ENCODE data around the gene PCNX4.

DNA sequence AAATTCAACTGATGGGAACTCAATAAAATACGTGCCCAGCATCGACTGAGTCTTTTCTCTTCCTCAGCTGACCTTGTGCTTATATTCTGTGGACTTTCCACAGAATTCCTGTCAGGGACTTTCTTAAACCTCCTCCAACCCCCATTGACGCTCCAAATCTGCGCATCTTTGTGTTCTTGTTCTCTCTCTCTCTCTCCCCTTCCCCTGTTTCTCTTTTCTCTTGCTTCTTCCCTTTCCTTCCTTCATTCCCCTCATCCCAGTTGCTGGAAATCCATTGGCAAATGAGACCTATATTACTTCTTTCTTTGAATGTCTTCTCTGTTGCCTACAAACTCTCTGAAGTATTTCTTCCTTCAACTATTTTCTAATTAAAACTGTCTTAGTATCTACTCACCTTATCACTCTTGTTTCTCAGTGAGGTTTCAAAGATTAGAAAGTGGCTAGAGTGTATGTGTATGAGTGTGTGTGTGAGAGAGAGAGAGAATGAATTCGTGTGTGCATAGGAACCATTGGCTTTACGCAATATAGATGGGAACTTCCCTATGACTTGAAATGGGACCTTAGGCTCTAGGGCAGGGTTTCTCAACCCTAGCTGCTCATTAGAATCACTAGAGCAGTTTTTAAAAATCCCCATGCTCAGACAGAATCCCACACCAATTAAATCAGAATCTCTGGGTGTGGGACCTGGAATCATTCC, 115.3 kb downstream of the PCNX4 start:
- TF ChIP-seq, protein P1, sequence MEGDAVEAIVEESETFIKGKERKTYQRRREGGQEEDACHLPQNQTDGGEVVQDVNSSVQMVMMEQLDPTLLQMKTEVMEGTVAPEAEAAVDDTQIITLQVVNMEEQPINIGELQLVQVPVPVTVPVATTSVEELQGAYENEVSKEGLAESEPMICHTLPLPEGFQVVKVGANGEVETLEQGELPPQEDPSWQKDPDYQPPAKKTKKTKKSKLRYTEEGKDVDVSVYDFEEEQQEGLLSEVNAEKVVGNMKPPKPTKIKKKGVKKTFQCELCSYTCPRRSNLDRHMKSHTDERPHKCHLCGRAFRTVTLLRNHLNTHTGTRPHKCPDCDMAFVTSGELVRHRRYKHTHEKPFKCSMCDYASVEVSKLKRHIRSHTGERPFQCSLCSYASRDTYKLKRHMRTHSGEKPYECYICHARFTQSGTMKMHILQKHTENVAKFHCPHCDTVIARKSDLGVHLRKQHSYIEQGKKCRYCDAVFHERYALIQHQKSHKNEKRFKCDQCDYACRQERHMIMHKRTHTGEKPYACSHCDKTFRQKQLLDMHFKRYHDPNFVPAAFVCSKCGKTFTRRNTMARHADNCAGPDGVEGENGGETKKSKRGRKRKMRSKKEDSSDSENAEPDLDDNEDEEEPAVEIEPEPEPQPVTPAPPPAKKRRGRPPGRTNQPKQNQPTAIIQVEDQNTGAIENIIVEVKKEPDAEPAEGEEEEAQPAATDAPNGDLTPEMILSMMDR (IDR thresholded peaks at IDR 0.05; ENCODE audit: borderline replicate concordance, extremely low read depth, low read length, poor library complexity, severe bottlenecking): no peak
- no peak for TF ChIP-seq EZH2 (IDR thresholded peaks at IDR 0.05; ENCODE audit: borderline replicate concordance, low read depth, low read length, severe bottlenecking)
